NCI-H2171 treated with DMSO at 0.1 percent for 48 hours (cell line): Measurements from ENCODE around the gene CTDP1.
"Not testable (repeated sequence)": the region's sequence is repeated elsewhere in the genome, so short reads cannot be mapped to it uniquely, and the experiment has no call there.

ENCODE experiments used
- DNase-seq: peaks from one replicate; lab custom pipeline; 2025; lab: John Stamatoyannopoulos, UW

The CTDP1 gene

DNA sequence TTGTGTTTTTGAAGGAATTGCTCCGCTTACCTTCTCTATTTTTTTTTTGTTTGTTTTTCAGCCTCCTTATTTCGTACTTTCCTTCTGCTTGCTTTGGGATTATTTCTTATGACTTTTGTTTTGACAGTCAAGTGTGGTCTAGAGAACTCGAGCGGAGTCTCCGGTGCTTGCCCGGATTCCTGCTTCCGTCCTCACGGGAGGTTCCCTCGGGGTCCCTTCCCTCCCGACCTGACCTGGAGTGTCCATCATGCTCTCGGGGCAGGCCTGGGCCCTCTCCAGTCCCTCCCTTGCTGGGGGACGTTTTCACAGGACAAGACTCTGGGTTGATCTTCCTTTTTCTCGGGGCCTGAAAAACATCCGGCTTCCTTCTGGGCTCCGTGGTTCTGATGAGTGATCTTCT, 45.9 kb downstream of the CTDP1 start:
- no peak for DNase-seq

GRCh38 chr18:79726721-79727120, 47.1 kb downstream of the CTDP1 start:
- no peak for DNase-seq

DNA sequence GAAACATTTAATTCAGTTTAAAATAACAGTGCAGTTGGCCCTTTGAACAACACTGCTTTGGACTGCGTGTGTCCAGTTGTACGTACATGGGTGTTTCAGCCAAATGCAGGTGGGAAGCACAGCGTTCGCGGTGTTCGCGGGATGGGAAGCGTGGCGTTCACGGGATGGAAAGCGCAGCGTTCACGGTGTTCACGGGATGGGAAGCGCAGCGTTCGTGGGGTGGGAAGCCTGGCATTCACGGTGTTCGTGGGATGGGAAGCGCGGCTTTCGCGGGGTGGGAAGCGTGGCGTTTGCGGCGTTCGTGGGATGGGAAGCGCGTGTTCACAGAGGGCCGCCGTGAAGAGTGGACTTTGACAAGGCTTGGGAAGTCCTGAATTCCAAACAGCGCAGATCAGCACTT, 47.6 kb downstream of the CTDP1 start:
- no peak for DNase-seq

DNA sequence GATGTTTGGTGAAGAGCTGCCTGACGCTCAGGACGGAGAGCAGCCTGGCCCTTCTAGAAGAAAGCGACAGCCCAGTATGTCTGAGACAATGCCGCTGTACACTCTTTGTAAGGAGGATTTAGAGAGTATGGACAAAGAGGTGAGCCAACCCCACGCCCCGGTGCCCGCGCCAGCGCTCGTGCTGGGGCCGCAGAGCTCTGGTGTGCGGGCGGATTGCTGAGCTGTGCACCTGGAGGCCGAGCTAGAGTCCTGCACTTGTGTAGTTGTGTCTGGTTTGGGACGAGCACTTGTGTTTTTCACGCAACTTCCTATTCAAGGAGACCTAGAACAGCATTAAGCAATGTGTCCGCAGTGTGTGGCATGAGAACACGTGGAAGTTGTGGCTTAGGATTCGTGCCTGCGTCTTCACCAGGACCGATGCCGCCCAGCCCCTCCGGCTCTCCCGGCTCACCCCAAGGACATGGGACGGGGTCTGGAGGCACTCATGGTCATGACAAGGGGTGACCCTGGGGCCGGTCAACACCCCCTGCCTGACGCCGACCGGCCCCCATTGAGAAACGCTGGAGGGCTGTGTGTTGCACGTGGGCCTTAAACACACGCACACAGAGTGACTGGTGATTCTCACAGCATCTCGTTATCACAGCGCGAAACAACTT, 49.5 kb downstream of the CTDP1 start:
- no peak for DNase-seq

DNA sequence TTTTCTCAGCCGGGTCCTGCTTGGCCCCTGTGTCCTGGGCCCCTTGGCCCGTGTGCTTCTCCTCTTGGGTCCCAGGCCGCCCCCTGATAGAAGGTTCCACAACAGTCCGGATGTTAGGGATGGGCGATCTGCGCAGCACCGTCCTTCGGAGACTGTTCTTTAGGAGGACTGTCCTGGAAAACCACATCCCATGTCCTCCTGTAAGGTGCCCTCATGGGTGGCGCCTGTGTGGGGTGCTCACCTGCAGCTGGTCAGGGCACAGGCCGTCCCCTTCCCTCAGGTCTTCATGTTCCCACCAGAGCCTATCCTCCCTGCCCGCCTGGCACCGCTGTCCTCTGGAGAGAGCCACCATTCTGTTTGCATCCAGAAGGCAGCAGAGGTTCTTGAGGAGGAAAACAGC, 50.0 kb downstream of the CTDP1 start:
- no peak for DNase-seq

DNA sequence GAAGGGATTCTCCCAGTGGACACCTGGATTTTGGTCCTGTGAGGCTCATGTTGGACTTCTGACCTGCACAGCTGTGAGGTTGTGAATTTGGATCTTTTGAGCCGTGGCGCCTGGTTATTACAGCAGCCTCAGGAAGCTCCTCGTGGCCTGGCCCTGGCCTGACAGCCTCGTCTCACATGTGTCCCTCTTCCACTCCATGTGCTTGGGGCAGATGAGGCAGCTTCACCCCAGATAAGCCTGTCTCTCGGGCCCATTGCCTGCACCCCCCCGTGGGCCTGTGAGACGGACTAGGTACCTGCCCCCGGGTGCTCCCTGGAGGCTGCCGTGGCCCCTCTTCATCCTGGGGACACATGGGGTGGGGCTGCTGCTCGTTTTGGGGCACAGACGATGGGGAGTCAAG, 51.2 kb downstream of the CTDP1 start:
- no peak for DNase-seq

GRCh38 chr18:79731881-79732720, 52.5 kb downstream of the CTDP1 start:
- DNase-seq: not testable (repeated sequence)

GRCh38 chr18:79732721-79733025, 53.1 kb downstream of the CTDP1 start:
- no peak for DNase-seq

DNA sequence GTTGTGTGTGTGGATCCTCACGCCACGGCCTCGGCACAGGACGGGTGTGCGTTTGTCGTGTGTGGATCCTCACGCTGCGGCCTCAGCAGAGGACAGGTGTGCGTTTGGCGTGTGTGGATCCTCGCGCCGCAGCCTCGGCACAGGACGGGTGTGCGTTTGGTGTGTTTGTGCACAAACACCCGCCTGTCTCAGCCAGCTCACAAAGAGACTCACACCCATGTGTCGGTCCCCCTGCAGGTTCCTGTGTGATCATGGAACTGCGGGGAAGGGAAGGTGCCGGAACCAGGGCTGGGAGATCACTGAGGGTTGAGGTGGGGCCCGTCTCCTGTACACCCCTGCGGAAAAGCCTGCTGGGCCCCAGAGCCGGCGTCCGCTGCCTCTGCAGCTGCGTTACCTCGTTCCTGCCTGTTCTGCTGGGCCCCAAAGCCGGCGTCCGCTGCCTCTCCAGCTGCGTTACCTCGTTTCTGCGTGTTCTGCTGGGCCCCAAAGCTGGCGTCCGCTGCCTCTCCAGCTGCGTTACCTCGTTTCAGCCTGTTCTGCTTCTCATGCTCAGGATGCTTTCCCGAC, 53.6 kb downstream of the CTDP1 start:
- no peak for DNase-seq

GRCh38 chr18:79733986-79734770, 54.6 kb downstream of the CTDP1 start:
- DNase-seq: no peak

- no peak for DNase-seq
These were observed 55.7 kb downstream of the CTDP1 start for GRCh38 chr18:79735071-79735980.

- DNase-seq: no peak
These were observed 56.6 kb downstream of the CTDP1 start for GRCh38 chr18:79736230-79736629.

DNA sequence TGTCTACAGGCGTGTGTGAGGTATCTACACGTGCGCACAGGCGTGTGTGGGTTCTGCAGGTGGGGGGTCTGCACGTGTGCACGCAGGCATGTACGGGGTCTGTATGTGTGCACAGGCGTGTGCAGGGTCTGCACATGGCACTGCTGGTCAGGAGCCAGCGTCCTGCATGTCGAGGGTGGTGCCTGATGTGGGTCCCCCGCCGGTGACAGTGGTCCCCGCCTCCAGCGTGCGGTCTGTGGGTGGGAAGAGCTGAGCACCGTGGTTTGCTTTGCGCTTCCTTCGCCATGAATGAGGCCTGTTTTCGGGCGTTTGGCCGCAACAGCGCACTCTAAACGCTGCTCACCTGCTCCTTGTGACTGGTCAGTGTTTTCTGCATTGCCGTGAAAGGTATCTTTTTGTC, 57.2 kb downstream of the CTDP1 start:
- DNase-seq: no peak

DNA sequence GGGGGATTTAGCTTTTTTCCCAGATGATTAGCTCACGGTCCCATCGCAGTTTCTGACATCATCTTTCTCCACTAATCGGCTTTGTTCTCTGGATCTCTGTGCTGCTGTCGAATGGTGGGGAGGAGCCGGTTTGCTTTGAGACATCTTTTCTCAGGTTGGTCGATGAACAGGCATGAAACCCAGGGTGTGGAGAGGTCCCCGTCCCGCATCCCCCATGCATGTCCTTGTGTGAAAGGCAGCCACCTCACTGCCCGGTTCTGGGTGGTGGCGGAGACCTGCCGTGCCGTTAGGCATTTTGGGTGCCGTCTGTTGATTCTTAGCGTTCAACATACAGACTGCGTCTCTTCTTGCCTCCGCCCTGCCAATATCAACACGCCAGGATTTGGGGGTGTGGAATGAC, 57.8 kb downstream of the CTDP1 start:
- no peak for DNase-seq

GRCh38 chr18:79738041-79738461, 58.4 kb downstream of the CTDP1 start:
- no peak for DNase-seq

- no peak for DNase-seq
These were observed 59.2 kb downstream of the CTDP1 start for GRCh38 chr18:79738581-79739439.

- DNase-seq: no peak
These were observed 59.8 kb downstream of the CTDP1 start for GRCh38 chr18:79739440-79739778.

DNA sequence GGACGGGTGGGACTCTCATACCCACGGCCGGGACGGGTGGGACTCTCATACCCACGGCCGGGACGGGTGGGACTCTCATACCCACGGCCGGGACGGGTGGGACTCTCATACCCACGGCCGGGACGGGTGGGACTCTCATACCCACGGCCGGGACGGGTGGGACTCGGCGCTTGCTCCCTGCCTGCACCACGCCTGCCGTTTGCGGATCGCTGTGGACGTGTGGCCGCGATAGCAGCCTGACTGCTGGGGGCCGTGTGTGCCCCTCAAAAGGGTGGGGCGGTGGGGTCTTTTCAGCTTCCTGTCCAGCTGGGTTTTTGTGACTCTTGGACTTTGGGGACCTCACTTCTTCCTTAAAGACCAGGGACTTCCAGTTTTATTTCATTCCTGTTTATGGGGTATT, 60.4 kb downstream of the CTDP1 start:
- not testable (repeated sequence) for DNase-seq

DNA sequence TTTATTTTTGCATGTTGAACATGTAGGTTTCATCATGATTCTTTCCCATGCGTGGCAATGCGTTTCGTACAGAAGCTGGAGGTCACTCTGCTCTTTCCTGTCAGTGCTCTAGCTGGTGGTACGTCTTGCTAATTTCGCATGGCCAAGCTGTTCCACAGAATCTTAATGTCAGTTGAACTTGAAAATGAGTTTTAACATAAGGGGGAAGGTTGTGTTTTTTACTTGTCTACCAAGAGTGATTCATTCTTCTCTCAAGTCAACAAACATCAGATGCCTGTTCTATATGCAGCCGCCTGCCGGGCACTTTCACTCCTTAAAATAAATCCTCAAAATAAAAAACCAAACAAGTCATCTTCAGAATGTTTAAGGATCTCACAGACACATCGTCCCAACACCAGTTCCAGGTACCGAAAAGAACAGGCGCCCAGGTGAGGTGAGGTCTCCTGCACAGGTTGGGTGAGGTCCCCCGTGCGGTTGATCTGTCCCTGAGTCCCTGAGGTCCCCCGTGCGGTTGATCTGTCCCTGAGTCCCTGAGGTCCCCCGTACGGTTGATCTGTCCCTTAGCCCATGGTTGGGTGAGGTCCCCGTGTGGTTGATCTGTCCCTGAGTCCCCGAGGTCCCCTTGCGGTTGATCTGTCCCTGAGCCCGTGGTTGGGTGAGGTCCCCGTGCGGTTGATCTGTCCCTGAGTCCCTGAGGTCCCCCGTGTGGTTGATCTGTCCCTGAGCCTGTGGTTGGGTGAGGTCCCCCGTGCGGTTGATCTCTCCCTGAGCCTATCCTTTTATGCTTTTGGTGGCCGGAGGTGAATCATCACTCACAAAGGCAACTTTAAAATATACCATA, 61.1 kb downstream of the CTDP1 start:
- DNase-seq: no peak

- no peak for DNase-seq
These were observed 61.7 kb downstream of the CTDP1 start for GRCh38 chr18:79741362-79741700.
